Ishikawa (cell line): ENCODE results near the gene LIMCH1.

ENCODE experiments used
- CEBPB ChIP-seq: IDR thresholded peaks from 2 replicates; pipeline ENCODE4 v1.6.1; 2012
- CREB1 ChIP-seq: IDR thresholded peaks from 2 replicates; pipeline ENCODE4 v1.6.1; 2012; ENCODE audit warnings: low read depth
- EGR1 ChIP-seq: IDR thresholded peaks from 2 replicates; pipeline ENCODE4 v1.6.1; 2012
- EP300 ChIP-seq: IDR thresholded peaks from 2 replicates; pipeline ENCODE4 v1.6.1; 2012; ENCODE audit warnings: borderline replicate concordance
- FOXM1 ChIP-seq: IDR thresholded peaks from 2 replicates; pipeline ENCODE4 v1.6.1; 2012; ENCODE audit warnings: low read depth, borderline replicate concordance
- NFIC ChIP-seq: IDR thresholded peaks from 2 replicates; pipeline ENCODE4 v1.6.1; 2012
- RAD21 ChIP-seq: IDR thresholded peaks from 2 replicates; pipeline ENCODE4 v1.6.1; 2012; ENCODE audit warnings: low read depth
- TAF1 ChIP-seq: IDR thresholded peaks from 2 replicates; pipeline ENCODE4 v1.6.1; 2012; ENCODE audit warnings: low read depth, mild to moderate bottlenecking
- TCF12 ChIP-seq: IDR thresholded peaks from 2 replicates; pipeline ENCODE4 v1.6.1; 2012; ENCODE audit warnings: low read depth
- TEAD4 ChIP-seq: IDR thresholded peaks from 2 replicates; pipeline ENCODE4 v1.6.1; 2012
- YY1 ChIP-seq: IDR thresholded peaks from 2 replicates; pipeline ENCODE4 v1.6.1; 2012; ENCODE audit warnings: low read depth
- ZBTB7A ChIP-seq: IDR thresholded peaks from 2 replicates; pipeline ENCODE4 v1.6.1; 2012; ENCODE audit warnings: low read depth
- TF ChIP-seq, protein P1 (sequence below): IDR thresholded peaks from 2 replicates; pipeline ENCODE4 v1.6.1; 2012
- TF ChIP-seq, protein P2 (sequence below): IDR thresholded peaks from 2 replicates; pipeline ENCODE4 v1.6.1; 2012
- TF ChIP-seq, protein P3 (sequence below): IDR thresholded peaks from 2 replicates; pipeline ENCODE4 v1.6.1; 2012; ENCODE audit warnings: low read depth, mild to moderate bottlenecking

LIMCH1 gene

DNA sequence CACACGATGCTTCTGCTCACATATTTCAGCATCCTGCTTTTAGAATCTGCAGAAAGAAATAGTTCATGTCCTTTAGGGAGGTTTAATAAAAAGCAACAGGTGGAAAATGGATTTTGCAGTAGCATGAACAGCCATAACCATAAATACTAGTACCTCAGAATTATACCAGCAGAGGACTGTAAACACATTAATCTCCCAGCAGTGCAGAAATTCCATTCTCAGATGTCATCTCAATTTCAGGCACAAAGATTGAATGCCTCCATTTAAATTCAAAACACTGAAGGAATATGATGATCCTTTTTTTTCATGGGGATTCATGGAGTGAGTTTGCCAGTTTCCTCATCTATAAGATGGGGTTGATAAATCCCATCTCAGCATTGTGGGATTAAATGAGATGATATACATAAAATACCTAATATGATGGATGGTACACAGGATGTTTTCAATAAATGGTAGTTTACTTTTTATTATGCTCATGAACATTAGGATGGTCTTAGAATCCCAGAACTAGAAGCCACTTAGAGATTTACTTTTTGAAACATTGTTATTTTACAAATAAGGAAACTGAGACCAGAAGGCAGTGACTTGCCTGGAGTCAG lies 566 bp upstream of the LIMCH1 start:
- TF ChIP-seq TCF12 (no peak), RAD21 (no peak), ZBTB7A (no peak), EGR1 (no peak), CREB1 (no peak), EP300 (no peak), YY1 (no peak), NFIC (no peak), TAF1 (no peak), CEBPB (no peak), FOXM1 (no peak), TEAD4 (no peak)
- TF ChIP-seq, protein P1, sequence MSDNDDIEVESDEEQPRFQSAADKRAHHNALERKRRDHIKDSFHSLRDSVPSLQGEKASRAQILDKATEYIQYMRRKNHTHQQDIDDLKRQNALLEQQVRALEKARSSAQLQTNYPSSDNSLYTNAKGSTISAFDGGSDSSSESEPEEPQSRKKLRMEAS, result no peak
- TF ChIP-seq, protein P2, sequence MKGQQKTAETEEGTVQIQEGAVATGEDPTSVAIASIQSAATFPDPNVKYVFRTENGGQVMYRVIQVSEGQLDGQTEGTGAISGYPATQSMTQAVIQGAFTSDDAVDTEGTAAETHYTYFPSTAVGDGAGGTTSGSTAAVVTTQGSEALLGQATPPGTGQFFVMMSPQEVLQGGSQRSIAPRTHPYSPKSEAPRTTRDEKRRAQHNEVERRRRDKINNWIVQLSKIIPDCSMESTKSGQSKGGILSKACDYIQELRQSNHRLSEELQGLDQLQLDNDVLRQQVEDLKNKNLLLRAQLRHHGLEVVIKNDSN, result no peak
- TF ChIP-seq, protein P3, sequence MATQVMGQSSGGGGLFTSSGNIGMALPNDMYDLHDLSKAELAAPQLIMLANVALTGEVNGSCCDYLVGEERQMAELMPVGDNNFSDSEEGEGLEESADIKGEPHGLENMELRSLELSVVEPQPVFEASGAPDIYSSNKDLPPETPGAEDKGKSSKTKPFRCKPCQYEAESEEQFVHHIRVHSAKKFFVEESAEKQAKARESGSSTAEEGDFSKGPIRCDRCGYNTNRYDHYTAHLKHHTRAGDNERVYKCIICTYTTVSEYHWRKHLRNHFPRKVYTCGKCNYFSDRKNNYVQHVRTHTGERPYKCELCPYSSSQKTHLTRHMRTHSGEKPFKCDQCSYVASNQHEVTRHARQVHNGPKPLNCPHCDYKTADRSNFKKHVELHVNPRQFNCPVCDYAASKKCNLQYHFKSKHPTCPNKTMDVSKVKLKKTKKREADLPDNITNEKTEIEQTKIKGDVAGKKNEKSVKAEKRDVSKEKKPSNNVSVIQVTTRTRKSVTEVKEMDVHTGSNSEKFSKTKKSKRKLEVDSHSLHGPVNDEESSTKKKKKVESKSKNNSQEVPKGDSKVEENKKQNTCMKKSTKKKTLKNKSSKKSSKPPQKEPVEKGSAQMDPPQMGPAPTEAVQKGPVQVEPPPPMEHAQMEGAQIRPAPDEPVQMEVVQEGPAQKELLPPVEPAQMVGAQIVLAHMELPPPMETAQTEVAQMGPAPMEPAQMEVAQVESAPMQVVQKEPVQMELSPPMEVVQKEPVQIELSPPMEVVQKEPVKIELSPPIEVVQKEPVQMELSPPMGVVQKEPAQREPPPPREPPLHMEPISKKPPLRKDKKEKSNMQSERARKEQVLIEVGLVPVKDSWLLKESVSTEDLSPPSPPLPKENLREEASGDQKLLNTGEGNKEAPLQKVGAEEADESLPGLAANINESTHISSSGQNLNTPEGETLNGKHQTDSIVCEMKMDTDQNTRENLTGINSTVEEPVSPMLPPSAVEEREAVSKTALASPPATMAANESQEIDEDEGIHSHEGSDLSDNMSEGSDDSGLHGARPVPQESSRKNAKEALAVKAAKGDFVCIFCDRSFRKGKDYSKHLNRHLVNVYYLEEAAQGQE, result no peak

DNA sequence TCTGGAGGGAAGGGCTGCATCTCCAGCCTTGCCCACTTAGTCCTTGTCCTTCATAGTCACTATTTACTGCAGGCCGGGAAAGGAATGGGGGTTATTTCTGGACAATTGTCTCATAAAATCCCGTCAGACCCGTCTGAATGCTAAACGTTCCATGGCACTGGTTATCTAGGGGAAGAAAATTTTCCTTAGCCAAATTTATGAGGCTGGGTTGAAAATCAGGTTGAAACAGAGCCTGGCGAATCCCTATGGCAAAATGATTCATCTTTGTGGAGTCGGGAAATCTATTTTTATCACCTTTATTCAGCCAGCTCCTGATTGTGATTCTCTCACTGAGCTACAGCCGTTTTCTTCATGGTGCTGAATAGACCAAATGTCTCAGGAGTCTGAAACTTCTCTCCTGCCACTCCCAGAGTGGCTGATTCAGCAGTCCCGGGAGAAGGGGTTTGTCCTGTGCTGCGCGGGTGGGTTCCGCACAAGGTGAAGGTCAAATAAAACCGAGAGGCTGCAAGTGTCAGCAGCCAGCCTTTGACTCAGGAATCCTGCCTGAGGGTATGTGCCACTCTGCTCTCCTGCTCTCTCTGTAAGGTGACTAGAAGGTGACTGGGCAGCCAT lies 1.0 kb downstream of the LIMCH1 start:
- TF ChIP-seq YY1 (no peak), TAF1 (no peak), ZBTB7A (no peak)

DNA sequence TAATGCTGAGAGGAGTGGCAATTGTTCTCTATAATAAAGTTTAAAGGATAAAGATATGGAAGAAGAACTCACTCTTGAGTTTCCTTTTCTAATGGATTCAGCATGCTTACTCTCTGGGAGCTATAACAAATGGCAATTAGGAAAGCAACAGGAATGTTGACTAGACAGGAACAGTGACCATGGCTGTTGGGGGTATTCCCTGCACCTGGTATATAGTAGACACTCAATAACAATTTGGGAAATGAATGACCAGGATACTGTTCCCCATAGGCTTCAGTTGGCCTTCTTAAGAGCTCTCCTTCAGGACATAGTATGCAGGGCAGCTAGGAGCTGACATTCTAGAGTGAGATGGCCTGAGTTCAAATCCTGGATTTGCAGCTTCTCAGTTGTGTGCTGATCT lies 1.8 kb downstream of the LIMCH1 start:
- TF ChIP-seq TEAD4 (no peak), NFIC (no peak), EP300 (no peak), CEBPB (no peak), TAF1 (no peak), FOXM1 (no peak), TCF12 (no peak)
- TF ChIP-seq, protein P2, result no peak
- TF ChIP-seq, protein P3, result no peak

DNA sequence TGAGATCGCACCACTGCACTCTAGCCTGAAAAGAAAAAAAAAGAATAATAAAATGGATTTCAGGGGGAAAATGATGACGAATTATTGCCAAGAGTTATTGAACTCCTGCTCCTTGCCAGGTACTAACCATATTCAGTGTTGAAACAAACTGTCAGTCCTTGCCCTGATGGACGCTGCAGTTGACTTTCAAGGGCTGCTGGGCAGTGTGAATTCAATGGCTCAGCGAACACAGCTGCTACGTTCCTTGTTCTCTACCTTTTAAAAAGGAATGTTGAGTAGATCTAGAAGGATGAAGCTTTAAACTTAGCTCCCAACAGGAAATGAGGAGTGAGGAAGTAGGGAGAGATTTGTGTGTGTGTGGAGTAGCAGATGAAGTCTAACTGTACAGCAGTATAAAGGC lies 2.7 kb downstream of the LIMCH1 start:
- TF ChIP-seq EP300, result no peak

DNA sequence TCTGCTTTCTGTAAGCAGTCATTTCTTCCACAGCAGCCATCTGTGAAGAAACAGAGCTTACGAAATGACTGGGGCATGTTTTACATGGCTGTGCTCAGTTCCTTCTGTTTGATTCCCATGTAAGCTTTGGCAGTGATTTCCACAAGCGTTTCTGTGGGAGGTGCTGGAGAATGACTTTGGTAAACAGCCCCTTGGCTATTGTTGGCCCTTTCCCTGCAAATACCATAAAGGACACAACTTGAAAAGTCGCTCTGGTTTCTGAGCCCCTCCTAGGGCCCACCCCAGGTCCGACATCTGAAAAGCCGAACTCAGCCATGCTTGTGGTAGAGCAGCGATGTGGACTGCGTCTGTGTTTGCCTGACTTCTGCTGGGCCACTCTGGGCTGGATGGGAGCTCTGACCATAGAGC lies 3.7 kb downstream of the LIMCH1 start:
- TF ChIP-seq NFIC (no peak), TEAD4 (no peak), RAD21 (no peak), TAF1 (no peak), EP300 (no peak), CEBPB (no peak), FOXM1 (no peak), ZBTB7A (no peak), EGR1 (no peak), TCF12 (no peak), YY1 (no peak), CREB1 (no peak)
- TF ChIP-seq, protein P3, result no peak
- TF ChIP-seq, protein P2, result no peak
- TF ChIP-seq, protein P1, result no peak
